ENCODE data around the gene RNF39.
"Not testable (repeated sequence)": the region's sequence is repeated elsewhere in the genome, so short reads cannot be mapped to it uniquely, and the experiment has no call there.

The RNF39 gene, protein sequence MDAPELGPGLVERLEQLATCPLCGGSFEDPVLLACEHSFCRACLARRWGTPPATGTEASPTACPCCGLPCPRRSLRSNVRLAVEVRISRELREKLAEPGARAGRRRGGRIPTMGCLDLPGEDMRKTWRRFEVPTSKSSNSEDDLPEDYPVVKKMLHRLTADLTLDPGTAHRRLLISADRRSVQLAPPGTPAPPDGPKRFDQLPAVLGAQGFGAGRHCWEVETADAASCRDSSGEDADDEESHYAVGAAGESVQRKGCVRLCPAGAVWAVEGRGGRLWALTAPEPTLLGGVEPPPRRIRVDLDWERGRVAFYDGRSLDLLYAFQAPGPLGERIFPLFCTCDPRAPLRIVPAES

DNA sequence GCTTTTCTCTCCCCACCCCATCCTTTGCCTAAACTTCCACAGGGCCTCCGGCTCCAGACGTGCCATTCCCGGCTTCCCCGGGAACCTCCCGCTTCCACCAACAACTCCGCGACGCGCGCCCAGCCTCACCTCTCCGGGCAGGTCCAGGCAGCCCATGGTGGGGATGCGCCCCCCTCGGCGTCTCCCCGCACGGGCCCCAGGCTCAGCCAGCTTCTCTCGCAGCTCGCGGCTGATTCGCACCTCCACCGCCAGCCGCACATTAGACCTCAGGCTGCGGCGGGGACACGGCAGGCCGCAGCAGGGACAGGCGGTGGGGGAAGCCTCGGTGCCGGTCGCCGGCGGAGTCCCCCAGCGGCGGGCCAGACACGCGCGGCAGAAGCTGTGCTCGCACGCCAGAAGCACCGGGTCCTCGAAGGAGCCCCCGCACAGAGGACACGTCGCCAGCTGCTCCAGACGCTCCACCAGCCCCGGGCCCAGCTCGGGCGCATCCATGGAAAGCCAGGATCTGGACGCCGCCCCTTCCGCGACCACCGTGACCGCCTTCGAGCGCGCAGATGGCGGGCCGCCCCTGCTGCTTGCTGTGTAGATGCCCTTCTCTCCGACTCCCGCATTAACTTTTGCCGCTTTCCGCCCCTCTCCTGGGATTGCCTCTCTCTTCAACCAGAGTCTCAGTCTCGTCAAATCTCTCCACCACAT lies at the start of gene RNF39:
TSS of gene RNF39 (minus strand) at position 676 of the 696 bp plus-strand sequence. CDS start at position 492, 184 bp downstream.
- H3K4me3 ChIP-seq (ENCODE audit: low read depth, low read length) = no peak within 1 kb of the TSS
- TF ChIP-seq, protein P1, sequence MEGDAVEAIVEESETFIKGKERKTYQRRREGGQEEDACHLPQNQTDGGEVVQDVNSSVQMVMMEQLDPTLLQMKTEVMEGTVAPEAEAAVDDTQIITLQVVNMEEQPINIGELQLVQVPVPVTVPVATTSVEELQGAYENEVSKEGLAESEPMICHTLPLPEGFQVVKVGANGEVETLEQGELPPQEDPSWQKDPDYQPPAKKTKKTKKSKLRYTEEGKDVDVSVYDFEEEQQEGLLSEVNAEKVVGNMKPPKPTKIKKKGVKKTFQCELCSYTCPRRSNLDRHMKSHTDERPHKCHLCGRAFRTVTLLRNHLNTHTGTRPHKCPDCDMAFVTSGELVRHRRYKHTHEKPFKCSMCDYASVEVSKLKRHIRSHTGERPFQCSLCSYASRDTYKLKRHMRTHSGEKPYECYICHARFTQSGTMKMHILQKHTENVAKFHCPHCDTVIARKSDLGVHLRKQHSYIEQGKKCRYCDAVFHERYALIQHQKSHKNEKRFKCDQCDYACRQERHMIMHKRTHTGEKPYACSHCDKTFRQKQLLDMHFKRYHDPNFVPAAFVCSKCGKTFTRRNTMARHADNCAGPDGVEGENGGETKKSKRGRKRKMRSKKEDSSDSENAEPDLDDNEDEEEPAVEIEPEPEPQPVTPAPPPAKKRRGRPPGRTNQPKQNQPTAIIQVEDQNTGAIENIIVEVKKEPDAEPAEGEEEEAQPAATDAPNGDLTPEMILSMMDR (IDR thresholded peaks at IDR 0.05; ENCODE audit: borderline replicate concordance, insufficient read depth, low read depth, low read length) = no peak

DNA sequence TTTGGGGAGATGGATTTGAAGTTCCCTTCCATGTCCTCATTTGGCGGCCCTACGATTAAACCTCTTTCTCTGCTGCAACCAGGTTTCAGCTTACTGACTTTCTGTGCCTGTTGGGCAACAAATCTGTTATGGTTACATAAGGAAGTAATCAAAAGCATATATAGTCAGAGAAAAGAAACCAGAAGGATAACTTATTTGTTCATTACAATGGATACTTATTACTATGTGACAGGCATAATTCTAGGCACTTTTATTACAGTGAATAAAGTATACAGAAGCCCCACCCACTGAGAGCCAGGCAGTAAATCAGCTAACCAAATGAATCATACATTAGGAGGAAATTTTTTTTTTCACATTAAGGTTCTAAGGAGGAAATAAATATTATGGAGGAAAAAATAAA lies 46.9 kb upstream of the RNF39 start:
- TF ChIP-seq, protein P1 (IDR thresholded peaks at IDR 0.05; ENCODE audit: borderline replicate concordance, insufficient read depth, low read depth, low read length) = no peak
- no peak overlapping the region for H3K4me3 ChIP-seq (ENCODE audit: low read depth, low read length)

DNA sequence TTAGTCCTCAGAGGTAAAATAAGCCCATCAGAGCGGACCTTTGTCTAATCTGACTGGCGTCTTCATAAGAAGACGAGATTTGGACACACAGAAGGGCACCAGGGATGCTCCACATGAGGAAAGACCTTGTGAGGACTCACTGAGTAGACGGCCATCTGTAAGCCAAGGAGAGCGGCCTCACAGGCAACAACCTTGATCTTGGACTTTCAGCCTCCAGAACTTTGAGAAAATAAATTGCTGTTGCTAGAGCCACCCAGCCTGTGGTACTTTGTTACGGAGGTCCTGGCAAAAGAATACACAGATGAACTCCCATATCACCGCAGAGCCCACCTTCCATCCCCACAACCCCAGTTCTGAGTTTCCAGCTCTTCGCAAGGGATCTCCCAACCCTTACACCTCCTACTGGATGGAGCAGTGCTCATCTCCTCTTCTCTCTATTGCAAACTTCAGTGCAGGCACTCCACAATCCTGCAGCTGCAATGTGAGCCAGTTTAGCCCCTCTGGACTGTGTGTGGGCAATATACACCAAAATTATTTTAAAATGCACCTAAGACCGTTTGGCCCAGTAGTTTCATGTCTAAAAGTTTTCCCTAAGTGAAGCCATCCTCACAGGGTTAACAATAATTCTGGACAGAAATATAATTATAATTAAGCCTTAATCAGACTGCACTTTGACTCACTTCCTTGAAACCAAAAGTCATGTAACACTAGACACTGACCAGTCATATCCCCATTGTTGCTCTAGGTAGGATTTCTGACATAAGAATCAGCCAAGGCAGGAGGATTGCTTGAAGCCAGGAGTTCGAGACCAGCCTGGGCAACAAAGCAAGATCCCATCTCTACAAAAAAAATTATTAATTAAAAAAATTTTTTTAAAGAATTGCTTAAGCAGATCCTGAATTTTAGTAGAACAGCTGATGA lies 46.1 kb upstream of the RNF39 start:
- TF ChIP-seq, protein P1 (IDR thresholded peaks at IDR 0.05; ENCODE audit: borderline replicate concordance, insufficient read depth, low read depth, low read length) = no peak
- no peak overlapping the region for H3K4me3 ChIP-seq (ENCODE audit: low read depth, low read length)

DNA sequence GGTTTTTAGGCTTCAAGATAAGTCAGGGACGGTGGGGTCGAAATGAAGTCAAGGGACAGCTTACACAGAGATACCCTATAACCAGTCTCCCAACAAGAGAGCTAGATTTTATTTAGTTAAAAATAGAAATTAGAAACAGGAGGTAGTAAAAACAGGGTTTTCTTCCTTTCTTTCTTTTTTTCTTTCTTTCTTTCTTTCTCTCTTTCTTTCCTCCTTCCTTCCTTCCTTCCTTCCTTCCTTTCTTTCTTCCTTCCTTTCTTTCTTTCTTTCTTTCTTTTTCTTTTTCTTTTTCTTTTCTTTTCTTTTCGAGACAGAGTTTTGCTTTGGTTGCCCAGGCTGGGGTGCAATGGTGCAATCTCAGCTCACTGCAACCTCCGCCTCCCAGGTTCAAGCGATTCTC lies 43.1 kb upstream of the RNF39 start:
- not testable (repeated sequence) for H3K4me3 ChIP-seq (ENCODE audit: low read depth, low read length)

DNA sequence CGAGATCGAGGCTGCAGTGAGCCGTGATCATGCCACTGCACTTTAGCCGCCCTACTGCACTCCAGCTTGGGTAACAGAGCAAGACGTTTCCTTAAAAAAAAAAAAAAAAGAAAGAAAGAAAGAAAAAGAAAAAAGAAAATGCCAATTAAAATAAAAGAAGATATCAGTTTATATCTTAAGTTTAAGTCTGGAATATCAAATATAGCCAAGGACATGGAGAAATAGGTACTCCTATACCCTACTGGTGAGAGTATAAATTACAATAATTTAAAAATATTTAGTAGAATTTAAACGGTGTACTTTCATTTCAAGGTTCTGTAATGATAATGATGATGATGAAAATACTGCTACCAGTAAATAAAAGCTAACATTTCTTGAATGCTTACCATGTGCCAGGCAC lies 41.2 kb upstream of the RNF39 start:
- TF ChIP-seq, protein P1 (IDR thresholded peaks at IDR 0.05; ENCODE audit: borderline replicate concordance, insufficient read depth, low read depth, low read length) = no peak
- no peak overlapping the region for H3K4me3 ChIP-seq (ENCODE audit: low read depth, low read length)

DNA sequence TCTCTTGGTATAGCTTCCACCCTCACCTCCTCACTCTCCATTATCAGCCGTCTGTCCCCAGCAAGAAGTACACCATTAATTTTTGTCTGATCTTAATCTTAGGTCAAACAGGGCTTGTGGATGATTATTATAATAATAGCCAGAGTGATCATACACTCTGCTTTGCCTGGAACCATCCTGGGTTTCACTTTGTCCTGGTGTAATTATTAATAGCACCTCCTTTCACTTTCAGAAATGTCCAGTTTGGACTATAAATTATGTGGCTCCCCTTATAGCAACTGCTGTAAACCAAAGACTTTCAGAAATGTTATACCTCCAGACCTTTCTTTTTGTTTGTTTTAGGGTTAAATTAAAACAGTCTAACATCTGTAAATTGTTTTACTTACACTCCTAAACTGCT lies 38.3 kb upstream of the RNF39 start:
- H3K4me3 ChIP-seq (ENCODE audit: low read depth, low read length) = no peak overlapping the region

More for the DNA sequence above, 38.3 kb upstream of the RNF39 start:
- TF ChIP-seq, protein P1 (IDR thresholded peaks at IDR 0.05; ENCODE audit: borderline replicate concordance, insufficient read depth, low read depth, low read length) = no peak

Measured in GM12875 (cell line).